Hepatocyte (in vitro differentiated cells): Measurements from ENCODE around the gene SCAF1. TPM values are rescaled to one million over a fixed set of nuclear protein-coding genes. Genes with fewer than 3 reads are reported as not detected.

Experiments
- DNase-seq: peaks from one replicate; pipeline ENCODE4 v3.0.0-alpha.2; 2016; ENCODE audit warnings: low spot score
- H2AFZ ChIP-seq: fragments of 200-600 bp; sonication (generic); 2 replicates; pipeline ENCODE4 v1.6.0; 2016; ENCODE audit warnings: antibody characterized with exemption, mild to moderate bottlenecking
- H3K27ac ChIP-seq: fragments of 200-600 bp; sonication (generic); 2 replicates; pipeline ENCODE4 v1.5.1; 2016; ENCODE audit warnings: mild to moderate bottlenecking
- H3K27me3 ChIP-seq: fragments of 200-600 bp; sonication (generic); 2 replicates; pipeline ENCODE4 v1.6.1; 2016
- H3K36me3 ChIP-seq: fragments of 200-600 bp; sonication (generic); replicated peaks from 2 replicates; pipeline ENCODE4 v1.5.1; 2016; ENCODE audit warnings: low read depth; ENCODE audit not compliant: insufficient read depth
- H3K4me1 ChIP-seq: fragments of 200-600 bp; sonication (generic); 2 replicates; pipeline ENCODE4 v1.5.1; 2016; ENCODE audit warnings: mild to moderate bottlenecking, moderate library complexity; ENCODE audit not compliant: insufficient read depth
- H3K4me2 ChIP-seq: fragments of 200-600 bp; sonication (generic); 2 replicates; pipeline ENCODE4 v1.6.0; 2016
- H3K4me3 ChIP-seq: fragments of 200-600 bp; sonication (generic); 2 replicates; pipeline ENCODE4 v1.5.1; 2016; ENCODE audit warnings: mild to moderate bottlenecking
- H3K79me2 ChIP-seq: fragments of 200-600 bp; sonication (generic); 2 replicates; pipeline ENCODE4 v1.6.0; 2017; ENCODE audit warnings: mild to moderate bottlenecking
- H3K9me2 ChIP-seq: fragments of 200-600 bp; sonication (generic); replicated peaks from 2 replicates; pipeline ENCODE4 v1.6.0; 2017; ENCODE audit warnings: mild to moderate bottlenecking; ENCODE audit not compliant: insufficient read depth
- H3K9me3 ChIP-seq: fragments of 200-600 bp; sonication (generic); 2 replicates; pipeline ENCODE4 v1.5.1; 2016; ENCODE audit warnings: low read depth, mild to moderate bottlenecking
- H4K20me1 ChIP-seq: fragments of 200-600 bp; sonication (generic); 2 replicates; pipeline ENCODE4 v1.6.0; 2016; ENCODE audit warnings: mild to moderate bottlenecking; ENCODE audit not compliant: insufficient read depth, poor library complexity, severe bottlenecking
- EZH2 ChIP-seq: fragments of 200-600 bp; sonication (generic); IDR thresholded peaks from 2 replicates; pipeline ENCODE4 v1.6.1; 2016; ENCODE audit warnings: antibody characterized with exemption, mild to moderate bottlenecking, borderline replicate concordance
- EZH2phosphoT487 ChIP-seq: fragments of 200-600 bp; sonication (generic); IDR thresholded peaks from one replicate; pipeline ENCODE4 v1.6.1; 2018; ENCODE audit warnings: antibody characterized with exemption, mild to moderate bottlenecking, low read depth, moderate library complexity; ENCODE audit not compliant: unreplicated experiment, severe bottlenecking
- WGBS: methylation state at CpG from one replicate; pipeline ENCODE4 v1.1.6; 2016; ENCODE audit warnings: low lambda C conversion rate; ENCODE audit errors: missing lambda C conversion rate; 5-methylcytosine and 5-hydroxymethylcytosine counted together
- polyA plus RNA-seq: library from polyadenylated mRNA; unstranded; fragments of >200 nt; fragmentation: Nextera tagmentation; extraction: Ambion mirVana; gene quantifications from 2 replicates; pipeline ENCODE4 v1.2.1, GENCODE V29; 2016
- total RNA-seq: library from RNA; depleted of rRNA; stranded (reverse); fragments of >200 nt; gene quantifications from 2 replicates; pipeline ENCODE4 v1.2.3, GENCODE V29; 2014
- TF ChIP-seq, protein P1 (sequence below): fragments of 200-600 bp; sonication (generic); IDR thresholded peaks from 2 replicates; pipeline ENCODE4 v1.5.1; 2016; ENCODE audit warnings: antibody characterized with exemption, mild to moderate bottlenecking; ENCODE audit not compliant: poor library complexity

Gene SCAF1
- total and polyA plus RNA-seq, 2 experiments from 2014 or later = 12.6 to 18.6 TPM

DNA sequence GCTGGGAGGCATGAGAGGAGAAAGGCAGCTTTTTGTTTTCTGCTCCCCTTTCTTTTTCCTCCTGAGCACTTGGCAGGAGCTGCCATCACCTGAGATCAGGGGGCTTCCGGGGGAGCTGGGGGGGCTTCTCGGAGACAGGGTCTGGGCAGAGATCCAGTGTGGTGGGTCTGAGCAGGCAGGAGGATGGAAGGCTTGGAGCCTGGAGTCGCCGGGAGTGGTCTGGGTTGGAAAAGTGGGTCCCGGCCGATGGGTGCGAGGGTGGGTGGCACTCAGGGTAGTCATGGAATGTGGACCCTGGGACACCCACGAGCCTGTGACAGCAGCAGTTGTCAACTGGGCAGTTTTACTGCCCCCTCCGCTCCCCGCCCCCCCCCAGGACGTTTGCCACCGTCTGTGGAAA, 45.1 kb downstream of the SCAF1 start:
- peaks cover 1% of the 10 kb centered on the region for H4K20me1 ChIP-seq
- no peak overlapping the region for H3K4me3 ChIP-seq
- peaks cover 3% of the 10 kb centered on the region for H3K36me3 ChIP-seq
- WGBS = 85% methylated on average over 4 of the region's 12 CpGs
- peaks cover 10% of the 10 kb centered on the region for H3K79me2 ChIP-seq
- peaks cover 5% of the 10 kb centered on the region for H3K27me3 ChIP-seq
- peaks cover 17% of the 10 kb centered on the region for H3K4me1 ChIP-seq
- H3K9me3 ChIP-seq = no peaks in the 10 kb centered on the region
- H3K27ac ChIP-seq = no peak overlapping the region
- TF ChIP-seq EZH2 = no peak
- TF ChIP-seq EZH2phosphoT487 = no peak
- TF ChIP-seq, protein P1, sequence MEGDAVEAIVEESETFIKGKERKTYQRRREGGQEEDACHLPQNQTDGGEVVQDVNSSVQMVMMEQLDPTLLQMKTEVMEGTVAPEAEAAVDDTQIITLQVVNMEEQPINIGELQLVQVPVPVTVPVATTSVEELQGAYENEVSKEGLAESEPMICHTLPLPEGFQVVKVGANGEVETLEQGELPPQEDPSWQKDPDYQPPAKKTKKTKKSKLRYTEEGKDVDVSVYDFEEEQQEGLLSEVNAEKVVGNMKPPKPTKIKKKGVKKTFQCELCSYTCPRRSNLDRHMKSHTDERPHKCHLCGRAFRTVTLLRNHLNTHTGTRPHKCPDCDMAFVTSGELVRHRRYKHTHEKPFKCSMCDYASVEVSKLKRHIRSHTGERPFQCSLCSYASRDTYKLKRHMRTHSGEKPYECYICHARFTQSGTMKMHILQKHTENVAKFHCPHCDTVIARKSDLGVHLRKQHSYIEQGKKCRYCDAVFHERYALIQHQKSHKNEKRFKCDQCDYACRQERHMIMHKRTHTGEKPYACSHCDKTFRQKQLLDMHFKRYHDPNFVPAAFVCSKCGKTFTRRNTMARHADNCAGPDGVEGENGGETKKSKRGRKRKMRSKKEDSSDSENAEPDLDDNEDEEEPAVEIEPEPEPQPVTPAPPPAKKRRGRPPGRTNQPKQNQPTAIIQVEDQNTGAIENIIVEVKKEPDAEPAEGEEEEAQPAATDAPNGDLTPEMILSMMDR = no peak
- no peaks in the 10 kb centered on the region for H3K9me2 ChIP-seq
- H3K4me2 ChIP-seq = no peak overlapping the region
- no peak overlapping the region for H2AFZ ChIP-seq
- DNase-seq = no peak

DNA sequence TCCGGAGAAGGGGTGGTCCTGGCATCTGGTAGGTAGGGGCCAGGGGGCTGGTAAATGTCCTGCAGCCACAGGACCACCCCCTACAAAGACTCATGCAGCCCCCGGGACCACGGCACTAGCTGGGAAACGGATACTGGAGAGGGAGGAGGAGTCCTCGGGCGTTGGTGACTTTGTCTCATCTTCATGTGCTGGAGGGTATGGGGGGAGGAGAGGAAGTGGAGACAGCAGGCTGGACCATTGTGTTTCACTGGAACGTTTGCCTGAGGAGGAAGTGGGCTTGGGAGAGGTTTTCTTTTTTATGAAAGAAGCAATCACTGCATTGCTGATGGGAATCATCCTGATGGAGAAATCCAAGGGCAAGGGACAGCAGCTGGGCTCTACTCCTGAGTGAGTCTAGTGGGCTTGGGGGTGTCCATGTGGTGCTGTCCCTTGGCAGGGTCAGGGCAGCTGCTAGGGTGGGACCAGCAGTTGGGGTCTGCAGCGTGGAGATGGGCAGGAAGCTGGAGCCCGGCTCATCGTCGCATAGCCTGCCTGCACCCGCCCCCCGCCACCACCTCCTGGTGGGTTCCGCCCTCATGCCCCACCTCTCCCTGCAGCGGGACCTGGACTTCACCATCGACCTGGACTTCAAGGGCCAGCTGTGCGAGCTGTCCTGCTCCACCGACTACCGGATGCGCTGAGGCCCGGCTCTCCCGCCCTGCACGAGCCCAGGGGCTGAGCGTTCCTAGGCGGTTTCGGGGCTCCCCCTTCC, 45.7 kb downstream of the SCAF1 start:
- no peak overlapping the region for H3K4me2 ChIP-seq
- no peaks in the 10 kb centered on the region for H4K20me1 ChIP-seq
- no peaks in the 10 kb centered on the region for H3K9me2 ChIP-seq
- H3K9me3 ChIP-seq = no peaks in the 10 kb centered on the region
- 74% methylated on average over 21 of the region's 26 CpGs for WGBS
- H2AFZ ChIP-seq = no peak overlapping the region
- peaks cover 6% of the 10 kb centered on the region for H3K79me2 ChIP-seq
- peaks cover 3% of the 10 kb centered on the region for H3K36me3 ChIP-seq
- peaks cover 5% of the 10 kb centered on the region for H3K27me3 ChIP-seq
- no peak overlapping the region for H3K4me3 ChIP-seq
- no peak for TF ChIP-seq EZH2phosphoT487
- TF ChIP-seq EZH2 = no peak
- TF ChIP-seq, protein P1 = no peak
- H3K27ac ChIP-seq = no peak overlapping the region
- H3K4me1 ChIP-seq = peaks cover 17% of the 10 kb centered on the region
- no peak for DNase-seq

DNA sequence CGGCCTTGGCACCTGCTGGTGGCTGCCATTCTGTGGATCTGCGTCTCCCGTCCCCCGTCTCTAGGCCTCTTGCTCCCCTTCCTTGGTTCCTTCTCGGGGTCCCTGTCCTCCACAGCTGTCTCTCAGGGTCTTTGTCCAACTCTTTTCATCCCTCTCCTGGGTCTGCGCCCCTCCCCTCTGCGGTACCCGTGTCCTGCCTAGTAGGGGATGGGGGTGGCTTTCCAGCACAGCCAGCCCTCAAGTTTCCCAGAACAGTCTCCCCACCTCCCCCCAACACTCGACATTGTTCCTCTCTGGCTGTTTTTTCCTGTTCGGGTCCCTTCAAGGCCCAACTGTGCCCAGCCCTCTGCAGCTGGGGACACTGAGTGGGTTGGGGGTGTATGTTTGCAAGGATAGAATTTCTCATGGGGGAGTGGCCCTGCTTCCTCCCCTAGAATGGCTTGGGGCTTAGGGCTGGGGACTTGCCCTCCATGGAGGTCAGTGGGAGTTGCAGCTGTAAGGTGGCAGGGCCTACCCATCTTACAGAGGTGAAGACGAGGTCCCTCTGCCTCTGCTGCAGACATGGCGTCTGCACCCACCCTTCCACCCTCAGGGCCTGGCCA, 46.6 kb downstream of the SCAF1 start:
- Histone ChIP-seq H3K4me2 (no peak overlapping the region), H3K27me3 (peaks cover 5% of the 10 kb centered on the region), H3K27ac (no peak overlapping the region), H3K4me3 (no peak overlapping the region), H4K20me1 (no peaks in the 10 kb centered on the region), H3K4me1 (peaks cover 17% of the 10 kb centered on the region), H3K36me3 (peaks cover 3% of the 10 kb centered on the region), H2AFZ (no peak overlapping the region), H3K9me3 (no peaks in the 10 kb centered on the region), H3K79me2 (no peaks in the 10 kb centered on the region), H3K9me2 (no peaks in the 10 kb centered on the region)
- DNase-seq = no peak
- TF ChIP-seq EZH2phosphoT487 (no peak), EZH2 (no peak)
- TF ChIP-seq, protein P1 = no peak
- 90% methylated on average over 12 of the region's 12 CpGs for WGBS
